Ovary (tissue), 3 donors: ENCODE measurements around the gene WDR75.

Source experiments
- CTCF ChIP-seq, 3 donors: fragments of 450-650 bp in 2 of 3; fragments of 200-600 bp in 1 of 3; IDR thresholded peaks; one replicate each; pipeline versions ENCODE4 v1.5.1 to v1.8.0; 2016 to 2022; ENCODE audit warnings: antibody characterized with exemption in 3 of 3, mild to moderate bottlenecking in 1 of 3
- EP300 ChIP-seq: sonication (generic); formaldehyde crosslinking; IDR thresholded peaks from one replicate; pipeline ENCODE4 v1.6.1; 2017; ENCODE audit warnings: antibody characterized with exemption
- POLR2A ChIP-seq: fragments of 450-650 bp; IDR thresholded peaks from one replicate; pipeline ENCODE4 v1.6.1; 2017; ENCODE audit warnings: antibody characterized with exemption, mild to moderate bottlenecking, moderate library complexity
- donor health status: DM: no; HTN: no; CAD: no.

GRCh38 chr2:189514104-189514503, 72.8 kb downstream of the WDR75 start:
- no peak for TF ChIP-seq CTCF (IDR thresholded peaks at IDR 0.05)
- TF ChIP-seq POLR2A = no peak
- TF ChIP-seq EP300 = no peak
